NCI-H748 treated with DMSO at 0.1 percent for 48 hours (cell line): ENCODE data around the gene MED12L.
"Not testable (repeated sequence)": the region's sequence is repeated elsewhere in the genome, so short reads cannot be mapped to it uniquely, and the experiment has no call there.

Experiments used
- DNase-seq: peaks from one replicate; lab custom pipeline; 2025; lab: John Stamatoyannopoulos, UW

The MED12L gene

GRCh38 chr3:151372063-151372820 lies 286.8 kb downstream of the MED12L start:
- no peak for DNase-seq

- DNase-seq: no peak
Measured at GRCh38 chr3:151377768-151378385, 292.4 kb downstream of the MED12L start.

GRCh38 chr3:151379083-151379734 lies 293.7 kb downstream of the MED12L start:
- DNase-seq: no peak

GRCh38 chr3:151382671-151383070 lies 297.2 kb downstream of the MED12L start:
- no peak for DNase-seq

- no peak for DNase-seq
Measured at GRCh38 chr3:151383111-151383510, 297.6 kb downstream of the MED12L start.

- DNase-seq: no peak
Measured at GRCh38 chr3:151383956-151384355, 298.5 kb downstream of the MED12L start.

GRCh38 chr3:151384741-151385174 lies 299.3 kb downstream of the MED12L start, which contains the start of gene P2RY12:
Gene P2RY12 (minus strand): TSS chr3:151384753. CDS start chr3:151338845, 45,908 bp downstream.
- no peak for DNase-seq

- DNase-seq: no peak
Measured at GRCh38 chr3:151386056-151386455, 300.6 kb downstream of the MED12L start.

GRCh38 chr3:151387432-151387831 lies 302.0 kb downstream of the MED12L start:
- DNase-seq: no peak

- DNase-seq: no peak
Measured at GRCh38 chr3:151387842-151388241, 302.4 kb downstream of the MED12L start.

GRCh38 chr3:151391720-151392119 lies 306.3 kb downstream of the MED12L start:
- no peak for DNase-seq

- DNase-seq: not testable (repeated sequence)
Measured at GRCh38 chr3:151392191-151392590, 306.7 kb downstream of the MED12L start.

GRCh38 chr3:151393146-151393830 lies 307.8 kb downstream of the MED12L start:
- DNase-seq: no peak

- no peak for DNase-seq
Measured at GRCh38 chr3:151393941-151394340, 308.5 kb downstream of the MED12L start.

- DNase-seq: no peak
Measured at GRCh38 chr3:151394611-151395010, 309.1 kb downstream of the MED12L start.

- DNase-seq: no peak
Measured at GRCh38 chr3:151395806-151396205, 310.3 kb downstream of the MED12L start.

GRCh38 chr3:151398895-151399294 lies 313.4 kb downstream of the MED12L start:
- no peak for DNase-seq

- no peak for DNase-seq
Measured at GRCh38 chr3:151400341-151400740, 314.9 kb downstream of the MED12L start.

GRCh38 chr3:151402349-151402748 lies 316.9 kb downstream of the MED12L start:
- DNase-seq: no peak

GRCh38 chr3:151403246-151403645 lies 317.8 kb downstream of the MED12L start:
- DNase-seq: no peak

- DNase-seq: no peak
Measured at GRCh38 chr3:151404316-151404715, 318.9 kb downstream of the MED12L start.

GRCh38 chr3:151407928-151408327 lies 322.5 kb downstream of the MED12L start:
- no peak for DNase-seq
